ENCODE results near the gene CCR9.

Gene CCR9

GRCh38 chr3:45872569-45872968 lies 13.8 kb upstream of the CCR9 start:
- no peak for DNase-seq (ENCODE audit: low read depth, low spot score)

DNA sequence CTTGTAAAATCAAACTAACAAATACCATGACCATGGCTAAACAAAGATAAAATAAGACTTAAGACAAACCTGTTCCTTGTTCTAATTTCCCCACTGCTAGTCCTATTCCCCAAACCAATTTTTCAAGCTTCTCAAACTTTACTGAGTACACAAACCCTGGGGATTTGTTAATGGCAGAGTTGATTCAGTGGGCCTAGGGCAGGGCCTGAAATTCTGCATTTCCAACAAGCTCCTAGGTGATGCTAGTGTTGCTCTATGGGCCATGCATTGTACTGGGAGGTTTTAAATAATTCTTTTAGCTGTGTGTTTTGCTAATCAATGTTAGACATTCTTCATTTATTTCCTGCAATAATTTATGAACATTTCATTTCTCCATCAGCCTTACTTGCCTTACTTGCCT lies 13.3 kb upstream of the CCR9 start:
- no peak for DNase-seq (ENCODE audit: low read depth, low spot score)

DNA sequence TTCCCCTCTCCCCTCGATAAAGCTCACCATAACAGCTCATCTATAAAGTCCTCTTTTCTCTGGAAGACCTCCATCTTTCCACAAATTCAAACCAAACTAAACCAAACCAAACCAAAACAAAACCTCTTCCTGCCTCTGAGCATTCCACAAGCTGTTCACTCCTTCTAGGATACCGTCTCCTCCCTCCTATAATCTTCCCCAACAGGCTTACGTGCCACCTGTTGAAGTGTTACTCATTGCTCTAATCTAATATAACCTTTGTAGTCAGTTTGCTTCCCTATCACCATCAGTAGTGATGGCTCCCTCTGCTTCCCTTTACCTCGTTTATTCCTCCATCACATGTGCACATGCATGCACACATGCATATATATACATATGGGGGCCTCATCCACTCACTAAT lies 12.7 kb upstream of the CCR9 start:
- DNase-seq (ENCODE audit: low read depth, low spot score): no peak

DNA sequence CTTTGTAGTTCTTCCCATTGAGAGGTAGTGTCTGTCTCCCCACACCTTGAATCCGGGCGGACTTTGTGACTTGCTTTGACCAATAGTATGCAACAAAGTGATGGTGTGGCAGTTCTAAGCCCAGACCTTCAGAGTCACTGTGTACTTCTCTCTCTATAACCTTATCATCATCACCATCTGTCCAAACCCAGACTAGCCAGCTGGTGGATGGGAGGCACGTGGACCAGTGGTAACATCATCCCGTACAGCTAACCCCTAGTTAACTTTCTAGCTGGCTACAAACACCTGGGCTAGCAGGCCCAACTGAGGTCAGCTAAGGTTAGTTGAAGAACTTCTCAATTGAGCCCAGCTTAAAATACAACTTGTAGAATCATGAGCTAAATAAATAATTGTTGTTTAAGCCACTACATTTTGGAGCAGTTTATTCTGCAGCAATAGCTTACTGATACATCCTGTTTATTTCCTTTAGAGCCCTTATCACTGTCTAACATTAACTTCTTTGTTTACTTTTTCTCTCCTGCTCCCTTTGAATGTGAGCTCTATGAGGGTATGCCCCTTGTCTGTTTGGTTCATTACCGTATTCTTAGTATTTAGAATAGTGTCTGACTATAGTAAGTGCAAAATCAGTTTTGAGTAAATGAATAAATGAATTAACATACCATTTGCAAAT lies 11.5 kb upstream of the CCR9 start:
- DNase-seq (ENCODE audit: low read depth, low spot score): no peak

- DNase-seq (ENCODE audit: low read depth, low spot score): no peak
Measured at GRCh38 chr3:45878124-45878523, 8.2 kb upstream of the CCR9 start.

- DNase-seq (ENCODE audit: low read depth, low spot score): no peak
Measured at GRCh38 chr3:45880725-45881077, 5.6 kb upstream of the CCR9 start.

DNA sequence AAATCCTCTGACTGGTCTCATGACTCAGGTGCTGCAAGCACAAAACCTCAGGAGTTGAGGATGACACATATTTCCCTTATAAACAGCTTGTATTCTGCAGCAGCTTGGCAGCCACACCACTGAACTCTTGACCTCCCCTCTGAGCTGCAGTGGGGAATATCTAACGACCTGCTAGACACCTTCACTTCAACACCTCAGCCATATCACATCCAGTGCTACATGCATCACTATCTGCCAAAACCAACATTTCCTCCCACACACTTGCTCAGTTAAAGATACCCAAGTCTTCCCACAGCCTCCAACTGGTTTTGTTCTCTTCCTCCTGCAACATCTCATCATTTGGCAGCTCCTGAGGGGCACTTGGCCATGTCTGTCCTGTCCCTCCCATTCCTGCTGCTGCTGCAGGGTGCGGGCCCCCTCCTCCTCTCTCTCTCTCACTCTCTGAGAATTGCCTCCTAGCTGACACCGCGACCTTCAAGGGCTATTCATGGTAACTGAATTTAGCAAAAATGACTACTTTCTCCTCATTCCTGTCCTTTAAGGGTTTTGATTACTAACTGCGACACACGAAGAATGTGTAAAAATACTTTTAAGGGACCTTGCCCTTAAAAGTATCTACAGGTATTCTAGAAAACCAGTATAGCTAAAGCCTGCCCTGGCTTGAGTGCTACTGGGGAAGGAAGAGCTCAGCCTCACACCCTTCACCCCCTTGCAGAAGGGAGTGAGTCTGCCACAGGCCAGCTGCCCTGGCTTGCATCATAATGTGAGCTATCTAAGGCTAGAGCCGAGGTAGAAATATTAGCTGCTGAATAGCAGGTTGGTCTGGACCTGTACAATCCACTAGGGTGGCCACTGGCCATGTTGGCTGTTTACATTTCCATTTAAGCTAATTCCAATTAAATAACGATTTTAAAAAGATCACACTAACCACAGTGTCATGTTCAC lies 5.0 kb upstream of the CCR9 start:
- DNase-seq (ENCODE audit: low read depth, low spot score): no peak

DNA sequence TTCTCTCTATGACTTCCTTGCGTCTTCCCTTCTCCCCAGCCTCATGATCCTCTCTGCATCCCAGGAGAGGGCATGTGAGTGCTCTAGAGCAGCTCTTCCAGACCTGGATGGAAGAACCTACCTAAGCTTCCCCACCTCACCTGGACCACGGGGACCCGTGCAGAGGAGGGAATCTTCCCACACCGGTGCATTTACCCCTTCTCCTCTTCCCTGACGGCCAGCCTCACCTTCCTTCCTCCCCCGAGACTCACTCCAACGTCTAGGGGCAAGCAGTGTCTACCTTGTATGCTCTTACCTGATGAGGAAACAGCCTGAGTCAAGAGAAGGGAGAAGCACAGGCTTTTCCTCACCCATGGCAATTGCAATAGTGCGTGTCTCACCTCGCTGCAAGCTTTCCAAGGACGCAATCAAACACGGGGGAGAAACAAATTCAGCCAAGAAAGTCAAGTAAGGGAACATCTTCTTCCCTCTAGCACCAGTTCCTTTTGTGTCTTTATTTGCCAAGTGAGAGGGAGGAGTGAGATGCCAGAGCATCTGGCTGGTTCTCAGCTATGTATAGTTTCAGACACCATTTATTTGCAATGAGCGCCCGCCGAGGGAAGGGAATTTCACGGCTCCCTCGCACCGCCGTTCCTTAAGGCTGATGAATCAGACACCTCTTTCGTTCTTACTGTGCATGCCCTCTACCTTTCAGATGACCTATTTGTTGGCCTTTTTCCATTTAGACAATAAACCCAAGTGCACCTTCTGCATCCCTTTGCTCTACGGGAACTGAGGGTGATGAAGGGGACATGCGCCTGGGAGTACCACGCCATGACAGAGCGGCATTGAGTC lies 1.8 kb upstream of the CCR9 start:
- DNase-seq (ENCODE audit: low read depth, low spot score): no peak

GRCh38 chr3:45887285-45887684 lies 942 bp downstream of the CCR9 start:
- no peak for DNase-seq (ENCODE audit: low read depth, low spot score)

DNA sequence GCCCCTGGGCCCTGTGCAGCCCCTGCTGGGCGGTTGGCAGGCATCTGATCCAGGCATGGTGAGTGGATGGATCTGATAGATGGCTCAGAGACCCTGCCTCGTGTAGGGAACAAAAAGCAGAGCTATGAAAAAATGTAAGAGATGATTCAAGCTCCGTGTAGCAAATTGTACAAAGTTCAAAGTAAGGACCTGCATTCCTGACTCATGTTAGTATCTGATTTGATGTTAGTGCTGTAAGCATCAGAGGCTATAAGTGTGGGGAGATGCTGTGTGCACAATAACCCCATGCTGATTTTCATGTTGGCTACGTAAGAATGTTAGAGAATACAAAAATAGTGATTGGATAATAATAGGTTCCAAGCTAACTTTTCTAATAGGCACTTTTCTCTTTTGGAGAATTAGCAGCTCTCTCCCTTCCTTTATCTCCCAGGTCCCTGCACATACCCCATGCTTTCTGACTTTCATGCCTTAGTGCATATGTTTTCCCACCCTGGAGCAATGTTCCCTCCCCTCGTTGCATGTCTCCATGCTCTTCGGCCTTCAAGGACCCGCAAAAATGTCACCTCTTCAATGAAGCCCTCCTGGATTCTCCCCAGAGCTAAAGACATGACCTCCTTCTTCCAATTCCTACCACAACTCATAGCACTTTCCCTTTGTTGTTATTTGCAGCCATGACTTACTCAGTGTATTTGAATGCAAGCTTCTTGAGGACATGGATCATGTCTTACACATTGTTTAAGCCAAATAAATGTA lies 1.6 kb downstream of the CCR9 start:
- DNase-seq (ENCODE audit: low read depth, low spot score): no peak

DNA sequence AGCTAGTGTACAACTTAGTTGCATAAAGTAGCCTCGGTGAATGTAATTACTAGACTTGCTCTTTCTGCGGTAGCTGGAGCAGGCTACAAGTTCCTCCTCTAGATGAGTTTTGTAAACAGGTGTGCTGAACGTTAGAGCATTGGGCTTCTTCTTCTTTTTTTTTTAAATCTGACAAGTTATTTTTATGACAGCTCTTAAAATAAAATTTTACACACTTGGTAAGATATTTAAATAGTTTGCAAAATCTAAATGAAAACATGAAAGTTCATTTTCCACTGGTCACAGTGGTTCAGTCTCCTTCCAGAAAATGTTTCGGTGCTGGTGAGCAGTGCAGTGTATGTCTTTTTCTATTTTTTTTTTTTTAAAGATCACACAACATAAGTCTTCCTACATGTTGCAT lies 3.0 kb downstream of the CCR9 start:
- no peak for DNase-seq (ENCODE audit: low read depth, low spot score)

GRCh38 chr3:45890405-45890804 lies 4.1 kb downstream of the CCR9 start:
- no peak for DNase-seq (ENCODE audit: low read depth, low spot score)

GRCh38 chr3:45892161-45892560 lies 5.8 kb downstream of the CCR9 start:
- DNase-seq (ENCODE audit: low read depth, low spot score): no peak

DNA sequence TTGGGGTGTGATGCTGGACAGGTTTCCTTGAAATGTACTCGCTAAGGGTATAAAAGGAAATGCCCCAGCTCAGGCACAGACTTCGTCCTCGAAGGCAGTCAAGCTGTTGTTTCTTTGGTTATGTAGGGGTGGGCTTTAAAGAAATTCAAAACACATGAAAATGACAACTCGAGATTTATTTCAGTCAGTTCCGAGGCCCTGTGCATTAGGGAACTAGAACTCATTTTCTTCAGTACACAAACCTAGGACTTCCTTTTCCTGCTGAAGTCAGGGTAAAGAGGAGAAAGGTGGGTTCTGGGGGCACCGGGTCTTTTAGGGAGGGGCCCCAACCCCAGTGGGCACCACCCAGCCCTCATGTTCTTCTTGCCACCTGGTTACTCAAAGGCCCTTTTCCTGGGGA lies 7.7 kb downstream of the CCR9 start:
- no peak for DNase-seq (ENCODE audit: low read depth, low spot score)

- DNase-seq (ENCODE audit: low read depth, low spot score): no peak
Measured at GRCh38 chr3:45895686-45896468, 9.5 kb downstream of the CCR9 start.

GRCh38 chr3:45896956-45897355 lies 10.6 kb downstream of the CCR9 start:
- DNase-seq (ENCODE audit: low read depth, low spot score): no peak

- DNase-seq (ENCODE audit: low read depth, low spot score): no peak
Measured at GRCh38 chr3:45904931-45905330, 18.6 kb downstream of the CCR9 start.

GRCh38 chr3:45905755-45906154 lies 19.4 kb downstream of the CCR9 start:
- DNase-seq (ENCODE audit: low read depth, low spot score): no peak

- peak; percentile 17 for DNase-seq (ENCODE audit: low read depth, low spot score)
Measured at GRCh38 chr3:45906681-45907407, 20.5 kb downstream of the CCR9 start.
